ENCODE results near the gene KLHDC1. TPM values are rescaled to one million over a fixed set of nuclear protein-coding genes. Genes with fewer than 3 reads are reported as not detected.

KLHDC1 gene

DNA sequence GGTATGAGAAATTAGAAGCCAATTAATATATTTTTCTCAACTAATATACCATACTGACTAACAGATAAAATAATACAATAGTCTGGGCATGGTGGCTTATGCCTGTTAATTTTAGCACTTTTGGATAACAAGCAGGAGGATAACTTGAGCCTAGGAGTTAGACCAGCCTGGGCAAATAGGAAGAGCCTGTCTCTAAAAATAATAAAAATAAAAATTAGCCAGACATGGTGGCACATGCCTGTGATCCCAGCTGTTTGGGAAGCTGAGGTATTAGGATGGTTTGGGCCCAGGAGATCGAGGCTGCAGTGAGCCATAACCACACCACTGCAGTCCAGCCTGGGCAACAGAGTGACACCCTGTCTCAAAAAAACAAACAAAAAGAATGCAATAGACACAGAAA is 99.7 kb downstream of the KLHDC1 start:
- H3K18ac ChIP-seq (ENCODE audit: low read length), result no peak overlapping the region
- no peak overlapping the region for H3K27ac ChIP-seq (replicated peaks; ENCODE audit: low read length)

DNA sequence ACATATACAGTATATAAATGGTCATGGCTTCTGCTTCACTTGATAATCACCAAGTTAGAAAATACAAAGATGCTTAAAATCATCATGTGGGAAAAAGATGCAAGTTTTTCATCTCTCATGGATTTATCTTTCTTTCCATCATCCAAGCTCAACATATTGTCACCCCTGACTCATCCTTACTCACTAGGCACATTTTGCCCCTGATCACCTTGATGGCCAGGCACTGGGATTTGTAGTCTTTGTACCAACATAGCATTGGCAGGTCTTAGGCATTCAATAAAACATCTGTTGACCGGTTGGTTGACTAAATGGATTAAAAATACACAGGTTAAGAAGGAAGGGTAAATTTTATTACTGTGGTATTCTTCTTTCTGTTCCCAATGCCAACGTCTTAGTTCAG is 103.1 kb downstream of the KLHDC1 start:
- H2BK5ac ChIP-seq (ENCODE audit: low read length), result no peak overlapping the region
- H2BK120ac ChIP-seq (ENCODE audit: low read depth, low read length), result no peak overlapping the region
- H3K4me2 ChIP-seq (ENCODE audit: insufficient read depth, low read length, poor library complexity, severe bottlenecking), result no peak overlapping the region
- H3K79me1 ChIP-seq (ENCODE audit: low read depth, low read length), result no peaks in the 10 kb centered on the region
- H3K4ac ChIP-seq (ENCODE audit: low read length), result no peak overlapping the region
- no peak overlapping the region for H2AK5ac ChIP-seq (ENCODE audit: low read depth, low read length)
- H3K4me3 ChIP-seq (ENCODE audit: low read length in 2 of 2), result no peak overlapping the region
- H3K9ac ChIP-seq (ENCODE audit: low read depth, low read length, poor library complexity), result no peak overlapping the region
- no peaks in the 10 kb centered on the region for H3K4me1 ChIP-seq (ENCODE audit: control insufficient read depth in 2 of 2, insufficient read depth in 1 of 2, low read depth in 1 of 2, low read length in 2 of 2)
- H3K14ac ChIP-seq (ENCODE audit: low read length), result no peak overlapping the region
- no peak overlapping the region for H2AFZ ChIP-seq (ENCODE audit: low read length)
- H4K8ac ChIP-seq (ENCODE audit: low read depth, low read length), result no peak overlapping the region
- DNase-seq (ENCODE audit: low spot score), result no peak
- peaks cover 0 to 2% of the 10 kb centered on the region in 2 donors for H3K9me3 ChIP-seq (replicated peaks in 1 of 2; ENCODE audit: control insufficient read depth in 2 of 2, insufficient read depth in 1 of 2, low read depth in 1 of 2, low read length in 2 of 2)
- no peak overlapping the region for H3K23ac ChIP-seq (ENCODE audit: low read depth, low read length, poor library complexity)
- no CpG with 5 or more reads among the region's 2 CpGs for WGBS, 2 donors (ENCODE audit: extremely low coverage in 2 of 2, insufficient read length in 2 of 2, insufficient replicate concordance in 1 of 2)
- no peak overlapping the region for H3K27ac ChIP-seq (replicated peaks; ENCODE audit: low read length)
- no peak overlapping the region for H2BK12ac ChIP-seq (ENCODE audit: low read length)
- no peak overlapping the region for H2BK15ac ChIP-seq (ENCODE audit: low read length)
- no peaks in the 10 kb centered on the region for H3K27me3 ChIP-seq (ENCODE audit: control insufficient read depth in 3 of 3, insufficient read depth in 3 of 3, low read depth in 1 of 3, low read length in 3 of 3)
- H3K18ac ChIP-seq (ENCODE audit: low read length), result no peak overlapping the region
- peaks cover 12 to 96% of the 10 kb centered on the region in 2 donors for H3K36me3 ChIP-seq (replicated peaks in 1 of 2; ENCODE audit: control insufficient read depth in 2 of 2, insufficient read depth in 2 of 2, low read length in 2 of 2)
- no peak overlapping the region for H4K91ac ChIP-seq (ENCODE audit: low read depth, low read length, poor library complexity)

More for the DNA sequence above, 99.7 kb downstream of the KLHDC1 start:
- H2BK5ac ChIP-seq (ENCODE audit: low read length), result no peak overlapping the region
- H2BK15ac ChIP-seq (ENCODE audit: low read length), result no peak overlapping the region
- no peak overlapping the region for H4K91ac ChIP-seq (ENCODE audit: low read depth, low read length, poor library complexity)
- no peak overlapping the region for H2AFZ ChIP-seq (ENCODE audit: low read length)
- H3K9me3 ChIP-seq (replicated peaks in 1 of 2; ENCODE audit: control insufficient read depth in 2 of 2, insufficient read depth in 1 of 2, low read depth in 1 of 2, low read length in 2 of 2), result no peaks in the 10 kb centered on the region
- DNase-seq (ENCODE audit: low spot score), result no peak
- H3K4me2 ChIP-seq (ENCODE audit: insufficient read depth, low read length, poor library complexity, severe bottlenecking), result no peak overlapping the region
- no peaks in the 10 kb centered on the region for H3K27me3 ChIP-seq (ENCODE audit: control insufficient read depth in 3 of 3, insufficient read depth in 3 of 3, low read depth in 1 of 3, low read length in 3 of 3)
- no peaks in the 10 kb centered on the region for H3K79me1 ChIP-seq (ENCODE audit: low read depth, low read length)
- H3K9ac ChIP-seq (ENCODE audit: low read depth, low read length, poor library complexity), result no peak overlapping the region
- no peak overlapping the region for H4K8ac ChIP-seq (ENCODE audit: low read depth, low read length)
- no peak overlapping the region for H3K23ac ChIP-seq (ENCODE audit: low read depth, low read length, poor library complexity)
- no peaks in the 10 kb centered on the region for H3K4me1 ChIP-seq (ENCODE audit: control insufficient read depth in 2 of 2, insufficient read depth in 1 of 2, low read depth in 1 of 2, low read length in 2 of 2)
- H2AK5ac ChIP-seq (ENCODE audit: low read depth, low read length), result no peak overlapping the region
- no peak overlapping the region for H2BK120ac ChIP-seq (ENCODE audit: low read depth, low read length)
- peaks cover 9 to 96% of the 10 kb centered on the region in 2 donors for H3K36me3 ChIP-seq (replicated peaks in 1 of 2; ENCODE audit: control insufficient read depth in 2 of 2, insufficient read depth in 2 of 2, low read length in 2 of 2)
- no CpG with 5 or more reads among the region's 1 CpG for WGBS, 2 donors (ENCODE audit: extremely low coverage in 2 of 2, insufficient read length in 2 of 2, insufficient replicate concordance in 1 of 2)
- H3K4ac ChIP-seq (ENCODE audit: low read length), result no peak overlapping the region
- H3K14ac ChIP-seq (ENCODE audit: low read length), result no peak overlapping the region
- H3K4me3 ChIP-seq (ENCODE audit: low read length in 2 of 2), result no peak overlapping the region
- H2BK12ac ChIP-seq (ENCODE audit: low read length), result no peak overlapping the region

Small RNA genes within 50 kb of the gene (small RNA-seq; reads per million reads assigned to genes)
- not detected for gene RNU6ATAC30P (ENCODE audit: insufficient read depth)

All from neuronal stem cell (in vitro differentiated cells).